Measurements from ENCODE around the gene SMPD1.

SMPD1 gene

GRCh38 chr11:6389905-6390717 lies at the start of gene SMPD1:
Gene SMPD1 (plus strand): TSS chr11:6390474. CDS start chr11:6390599, 125 bp downstream.
- H3K4me3 ChIP-seq (ENCODE audit: low read length, poor library complexity, severe bottlenecking), result peak within 1 kb of the TSS; percentile 80
- H3K9ac ChIP-seq (ENCODE audit: low read depth, low read length, poor library complexity, severe bottlenecking), result peak within 1 kb of the TSS; percentile 82
- TF ChIP-seq EZH2phosphoT487 (IDR thresholded peaks at IDR 0.05; ENCODE audit: borderline replicate concordance) (no peak), CTCF (conservative IDR thresholded peaks at IDR 0.05; ENCODE audit: low read length) (no peak)
- no peaks in the 10 kb centered on the region for H4K20me1 ChIP-seq (ENCODE audit: insufficient read depth, low read length, poor library complexity, severe bottlenecking)
- no peaks in the 10 kb centered on the region for H3K27me3 ChIP-seq (ENCODE audit: insufficient read depth, low read length, poor library complexity, severe bottlenecking)
- peak within 1 kb of the TSS; percentile 93 for H2AFZ ChIP-seq (ENCODE audit: low read length)
- peak within 1 kb of the TSS; percentile 77 for H3K4me2 ChIP-seq (ENCODE audit: low read depth, low read length, poor library complexity, severe bottlenecking)
- 0 out of 2 replicates have a peak, but pooled peaks cover 8% of the 10 kb centered on the region for H3K79me2 ChIP-seq (ENCODE audit: insufficient read depth, low read length)
- H3K36me3 ChIP-seq (ENCODE audit: insufficient read depth, low read length), result no peaks in the 10 kb centered on the region
- peaks cover 23% of the 10 kb centered on the region for H3K4me1 ChIP-seq (ENCODE audit: insufficient read depth, low read length, poor library complexity, severe bottlenecking)
- H3K9me3 ChIP-seq (ENCODE audit: insufficient read depth, low read depth, low read length), result no peaks in the 10 kb centered on the region
- no peaks in the 10 kb centered on the region for H3K9me2 ChIP-seq (replicated peaks; ENCODE audit: low read depth, low read length)
- no peaks in the 10 kb centered on the region for H3F3A ChIP-seq (ENCODE audit: low read depth)

GRCh38 chr11:6345366-6345765 lies 44.9 kb upstream of the SMPD1 start:
- Histone ChIP-seq H3K9me2 (replicated peaks; ENCODE audit: low read depth, low read length) (no peaks in the 10 kb centered on the region), H3K36me3 (ENCODE audit: insufficient read depth, low read length) (no peaks in the 10 kb centered on the region), H3K9ac (ENCODE audit: low read depth, low read length, poor library complexity, severe bottlenecking) (no peak overlapping the region), H3K79me2 (ENCODE audit: insufficient read depth, low read length) (no peaks in the 10 kb centered on the region), H3K4me2 (ENCODE audit: low read depth, low read length, poor library complexity, severe bottlenecking) (no peak overlapping the region), H3K4me1 (ENCODE audit: insufficient read depth, low read length, poor library complexity, severe bottlenecking) (no peaks in the 10 kb centered on the region), H3F3A (ENCODE audit: low read depth) (no peaks in the 10 kb centered on the region), H3K4me3 (ENCODE audit: low read length, poor library complexity, severe bottlenecking) (no peak overlapping the region), H2AFZ (ENCODE audit: low read length) (no peak overlapping the region), H4K20me1 (ENCODE audit: insufficient read depth, low read length, poor library complexity, severe bottlenecking) (no peaks in the 10 kb centered on the region), H3K9me3 (ENCODE audit: insufficient read depth, low read depth, low read length) (no peaks in the 10 kb centered on the region), H3K27me3 (ENCODE audit: insufficient read depth, low read length, poor library complexity, severe bottlenecking) (no peaks in the 10 kb centered on the region)
- TF ChIP-seq CTCF (conservative IDR thresholded peaks at IDR 0.05; ENCODE audit: low read length) (no peak), EZH2phosphoT487 (IDR thresholded peaks at IDR 0.05; ENCODE audit: borderline replicate concordance) (no peak)

DNA sequence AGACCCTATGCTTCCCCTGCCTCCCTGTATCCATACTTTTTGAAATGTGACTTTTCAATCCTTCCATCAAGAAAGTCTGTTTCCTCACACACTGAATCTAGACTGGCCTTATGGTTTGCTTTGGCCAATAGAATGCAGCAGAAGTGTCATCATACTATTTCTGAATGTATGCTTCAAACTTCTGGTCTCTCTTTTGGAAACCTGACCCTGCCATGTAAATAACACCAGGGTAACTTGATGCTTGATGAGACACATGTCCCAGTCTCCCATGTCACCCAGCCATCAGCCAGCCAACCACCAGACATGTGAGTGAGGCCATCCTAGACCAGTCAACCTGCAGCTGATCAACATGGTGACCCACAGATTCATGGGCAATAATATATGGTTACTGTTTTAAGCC lies 40.2 kb upstream of the SMPD1 start:
- Histone ChIP-seq H3F3A (ENCODE audit: low read depth) (no peaks in the 10 kb centered on the region), H4K20me1 (ENCODE audit: insufficient read depth, low read length, poor library complexity, severe bottlenecking) (no peaks in the 10 kb centered on the region), H3K79me2 (ENCODE audit: insufficient read depth, low read length) (no peaks in the 10 kb centered on the region), H3K4me3 (ENCODE audit: low read length, poor library complexity, severe bottlenecking) (no peak overlapping the region), H3K9me2 (replicated peaks; ENCODE audit: low read depth, low read length) (no peaks in the 10 kb centered on the region), H3K4me1 (ENCODE audit: insufficient read depth, low read length, poor library complexity, severe bottlenecking) (no peaks in the 10 kb centered on the region), H3K4me2 (ENCODE audit: low read depth, low read length, poor library complexity, severe bottlenecking) (no peak overlapping the region), H2AFZ (ENCODE audit: low read length) (no peak overlapping the region), H3K36me3 (ENCODE audit: insufficient read depth, low read length) (no peaks in the 10 kb centered on the region), H3K9ac (ENCODE audit: low read depth, low read length, poor library complexity, severe bottlenecking) (no peak overlapping the region), H3K27me3 (ENCODE audit: insufficient read depth, low read length, poor library complexity, severe bottlenecking) (no peaks in the 10 kb centered on the region), H3K9me3 (ENCODE audit: insufficient read depth, low read depth, low read length) (no peaks in the 10 kb centered on the region)
- TF ChIP-seq CTCF (conservative IDR thresholded peaks at IDR 0.05; ENCODE audit: low read length), result no peak
- no peak for TF ChIP-seq EZH2phosphoT487 (IDR thresholded peaks at IDR 0.05; ENCODE audit: borderline replicate concordance)

All from Loucy (cell line).